Caco-2 (cell line): ENCODE measurements around the gene RPL22. TPM values are rescaled to one million over a fixed set of nuclear protein-coding genes. Genes with fewer than 3 reads are reported as not detected.

Source experiments
- BruUV-seq: library from RNA; stranded (reverse); fragments of 400-500 nt; replicated peaks from 2 replicates; lab custom pipeline; 2021; lab: Mats Ljungman, UMichigan
- CTCF ChIA-PET: fragments of 300-600 bp; sonication (Branson Sonifier 250); formaldehyde crosslinking; loops from one replicate; lab custom pipeline; 2022; ENCODE audit warnings: antibody characterized with exemption; lab: Charles Lee
- POLR2A ChIA-PET: fragments of 300-600 bp; sonication (Branson Sonifier 250); formaldehyde crosslinking; loops from one replicate; lab custom pipeline; 2022; ENCODE audit warnings: antibody characterized with exemption; lab: Charles Lee
- DNase-seq, 2 experiments: peaks; one replicate each; pipeline versions ENCODE4 v3.0.0 to v3.0.0-alpha.2; 2020 to 2022
- H3K27me3 ChIP-seq: replicated peaks from 2 replicates; pipeline ENCODE4 v1.6.0; 2011; ENCODE audit warnings: low read length; ENCODE audit not compliant: control insufficient read depth, insufficient read depth
- H3K36me3 ChIP-seq: 2 replicates; pipeline ENCODE4 v1.5.1; 2011; ENCODE audit warnings: low read length; ENCODE audit not compliant: control insufficient read depth, insufficient read depth
- H3K4me1 ChIP-seq: fragments of 250-450 bp; sonication (Bioruptor Pico); 2 replicates; pipeline ENCODE4 v1.5.1; 2020; ENCODE audit warnings: mild to moderate bottlenecking
- H3K4me3 ChIP-seq: 2 replicates; pipeline ENCODE4 v1.5.1; 2011; ENCODE audit warnings: low read depth, mild to moderate bottlenecking, control low read depth, low read length
- H3K9me3 ChIP-seq: fragments of 250-450 bp; sonication (Bioruptor Pico); 2 replicates; pipeline ENCODE4 v1.5.1; 2020; ENCODE audit warnings: mild to moderate bottlenecking, moderate library complexity
- H3K27ac Mint-ChIP-seq: one replicate; pipeline ENCODE4 v1.8.0; 2022; ENCODE audit warnings: mixed read lengths; ENCODE audit not compliant: unreplicated experiment
- H3K27me3 Mint-ChIP-seq: one replicate; pipeline ENCODE4 v1.8.0; 2022; ENCODE audit warnings: mixed read lengths; ENCODE audit not compliant: insufficient read depth, unreplicated experiment
- H3K36me3 Mint-ChIP-seq: one replicate; pipeline ENCODE4 v1.8.0; 2022; ENCODE audit warnings: mild to moderate bottlenecking, mixed read lengths; ENCODE audit not compliant: insufficient read depth, unreplicated experiment
- H3K4me1 Mint-ChIP-seq: one replicate; pipeline ENCODE4 v1.8.0; 2022; ENCODE audit warnings: low read depth, mixed read lengths; ENCODE audit not compliant: unreplicated experiment
- H3K4me3 Mint-ChIP-seq: one replicate; pipeline ENCODE4 v1.8.0; 2022; ENCODE audit warnings: mild to moderate bottlenecking, moderate library complexity, mixed read lengths; ENCODE audit not compliant: unreplicated experiment
- H3K9me3 Mint-ChIP-seq: one replicate; pipeline ENCODE4 v1.8.0; 2022; ENCODE audit warnings: mixed read lengths; ENCODE audit not compliant: unreplicated experiment
- CTCF ChIP-seq, 2 experiments: fragments of 200-600 bp in 1 of 2; IDR thresholded peaks; 1 replicate in 1 of 2; 2 replicates in 1 of 2; pipeline versions ENCODE4 v1.5.1 to v1.8.0; 2011 to 2022; ENCODE audit warnings: antibody characterized with exemption in 1 of 2, control low read depth in 1 of 2, inconsistent platforms in 1 of 2, low read depth in 1 of 2, low read length in 1 of 2, mild to moderate bottlenecking in 1 of 2, moderate library complexity in 1 of 2; ENCODE audit not compliant: insufficient read depth in 1 of 2, severe bottlenecking in 1 of 2, unreplicated experiment in 1 of 2
- intact Hi-C: fragments of 100-400 bp; cut with micrococcal nuclease; formaldehyde crosslinking; loops from one replicate; pipeline ENCODE4 v1.10.0; 2022; ENCODE audit not compliant: unreplicated experiment
- total RNA-seq: library from RNA; stranded (reverse); gene quantifications from 2 replicates; pipeline ENCODE4 v1.2.3, GENCODE V29; 2022

Gene RPL22
- total RNA-seq, 1 experiment from 2014 or later, result 406 TPM

DNA sequence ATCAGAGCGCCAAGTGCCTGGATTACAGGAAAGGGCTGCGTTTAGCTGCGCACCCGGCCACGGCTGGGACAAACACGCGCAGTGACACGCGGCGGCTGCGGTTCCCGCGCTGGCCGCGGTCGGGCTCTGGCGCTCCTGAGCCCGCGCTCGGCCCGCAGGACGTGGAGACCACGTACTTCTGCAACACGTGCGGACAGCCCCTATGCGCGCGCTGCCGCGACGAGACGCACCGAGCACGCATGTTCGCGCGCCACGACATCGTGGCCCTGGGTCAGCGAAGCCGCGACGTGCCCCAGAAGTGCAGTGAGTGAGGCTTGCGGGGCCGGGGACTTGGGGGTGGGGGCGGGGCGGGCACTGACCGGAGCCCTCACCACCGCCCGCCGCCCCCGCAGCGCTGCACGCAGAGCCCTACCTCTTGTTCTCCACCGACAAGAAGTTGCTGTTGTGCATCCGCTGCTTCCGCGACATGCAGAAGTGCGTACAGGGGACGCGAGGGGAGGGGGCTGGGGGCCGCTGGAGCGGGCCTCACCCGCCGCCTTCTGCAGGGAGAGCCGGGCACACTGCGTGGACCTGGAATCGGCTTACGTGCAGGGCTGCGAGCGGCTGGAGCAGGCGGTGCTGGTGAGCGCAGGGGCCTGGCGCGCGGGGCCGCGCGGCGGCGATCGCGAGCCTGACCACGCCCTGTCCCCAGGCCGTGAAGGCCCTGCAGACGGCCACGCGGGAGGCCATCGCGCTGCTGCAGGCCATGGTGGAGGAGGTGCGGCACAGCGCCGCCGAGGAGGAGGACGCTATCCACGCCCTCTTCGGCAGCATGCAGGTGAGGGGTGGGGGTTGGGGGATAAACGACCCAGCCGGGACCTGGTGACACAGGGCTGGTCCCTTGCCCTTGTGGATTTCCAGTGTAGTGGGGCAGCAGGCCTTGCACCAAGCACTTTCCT is 9.6 kb upstream of the RPL22 start:
- H3K4me1 ChIP-seq, result no peaks in the 10 kb centered on the region; the same call in 1 of the 2 replicates
- BruUV-seq, result no TSS peak
- no peaks in the 10 kb centered on the region for H3K36me3 ChIP-seq
- no peaks in the 10 kb centered on the region for H3K9me3 Mint-ChIP-seq
- no peak overlapping the region for H3K27ac Mint-ChIP-seq
- no peaks in the 10 kb centered on the region for H3K27me3 ChIP-seq
- H3K4me3 Mint-ChIP-seq, result no peak overlapping the region
- no peaks in the 10 kb centered on the region for H3K4me1 Mint-ChIP-seq
- H3K9me3 ChIP-seq, result no peaks in the 10 kb centered on the region
- CTCF ChIA-PET, result no interaction called here
- TF ChIP-seq CTCF (IDR thresholded peaks at IDR 0.05; ENCODE audit: insufficient read depth in 1 of 2, low read depth in 1 of 2, low read length in 1 of 2, severe bottlenecking in 1 of 2, unreplicated experiment in 1 of 2), result no peak
- POLR2A ChIA-PET, result no interaction called here
- intact Hi-C loops, result no loop called here
- no peak overlapping the region for H3K4me3 ChIP-seq
- no peak for DNase-seq
- no peaks in the 10 kb centered on the region for H3K27me3 Mint-ChIP-seq
- peaks cover 6% of the 10 kb centered on the region for H3K36me3 Mint-ChIP-seq

GRCh38 chr1:6207921-6208320 is 8.5 kb upstream of the RPL22 start:
- Mint-ChIP-seq H3K4me1 (no peaks in the 10 kb centered on the region), H3K27me3 (no peaks in the 10 kb centered on the region), H3K4me3 (no peak overlapping the region), H3K27ac (no peak overlapping the region), H3K9me3 (no peaks in the 10 kb centered on the region), H3K36me3 (peaks cover 6% of the 10 kb centered on the region)
- H3K36me3 ChIP-seq, result no peaks in the 10 kb centered on the region
- no TSS peak for BruUV-seq
- no peak for TF ChIP-seq CTCF (IDR thresholded peaks at IDR 0.05; ENCODE audit: insufficient read depth in 1 of 2, low read depth in 1 of 2, low read length in 1 of 2, severe bottlenecking in 1 of 2, unreplicated experiment in 1 of 2)
- CTCF ChIA-PET, result no interaction called here
- intact Hi-C loops, result no loop called here
- H3K27me3 ChIP-seq, result no peaks in the 10 kb centered on the region
- POLR2A ChIA-PET, result no interaction called here
- H3K4me3 ChIP-seq, result no peak overlapping the region
- DNase-seq, result no peak
- H3K9me3 ChIP-seq, result no peaks in the 10 kb centered on the region
- H3K4me1 ChIP-seq, result no peaks in the 10 kb centered on the region; the same call in 1 of the 2 replicates

DNA sequence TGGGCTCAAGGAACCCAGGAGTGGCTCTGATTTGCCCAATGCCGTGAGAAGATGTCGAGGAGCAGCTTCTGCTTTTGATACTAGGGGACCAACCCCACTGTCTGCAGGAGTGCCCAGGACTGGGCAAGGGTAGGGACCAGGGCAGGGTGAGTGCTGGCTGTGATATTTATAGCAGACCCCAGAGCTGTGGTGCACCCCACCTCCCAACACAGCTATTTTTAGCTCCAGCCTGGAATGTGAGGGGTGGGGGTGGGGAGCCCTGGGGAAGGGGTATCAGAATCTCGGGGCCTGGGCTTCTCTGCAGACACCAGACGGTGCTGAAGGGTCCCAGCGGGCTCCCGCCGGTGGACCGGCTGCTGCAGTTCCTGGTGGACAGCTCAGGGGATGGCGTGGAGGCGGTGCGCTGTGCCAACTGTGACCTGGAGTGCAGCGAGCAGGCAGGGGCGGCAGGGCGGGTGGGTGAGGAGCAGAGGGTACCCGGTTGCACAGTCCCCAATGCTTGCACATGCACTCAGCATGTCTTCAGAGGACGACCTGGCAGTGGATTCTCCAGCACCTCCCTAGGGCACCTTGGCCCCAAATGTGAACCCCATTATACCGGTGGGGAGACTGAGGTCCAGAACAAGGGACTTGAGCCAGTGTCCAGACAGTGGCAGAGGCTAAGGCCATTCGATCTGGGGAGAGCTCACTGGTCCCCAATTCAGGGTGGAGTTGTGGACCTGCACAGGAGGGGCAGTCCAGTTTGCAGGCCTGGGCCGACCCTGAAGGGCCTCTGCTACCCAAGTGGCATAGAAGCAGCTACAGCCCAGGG is 7.9 kb upstream of the RPL22 start:
- Mint-ChIP-seq H3K4me3 (peak overlapping the region; percentile 84), H3K36me3 (peaks cover 4% of the 10 kb centered on the region), H3K27ac (no peak overlapping the region), H3K9me3 (no peaks in the 10 kb centered on the region), H3K4me1 (no peaks in the 10 kb centered on the region), H3K27me3 (no peaks in the 10 kb centered on the region)
- H3K9me3 ChIP-seq, result no peaks in the 10 kb centered on the region
- H3K4me3 ChIP-seq, result no peak overlapping the region; the same call in 1 of the 2 replicates
- no peaks in the 10 kb centered on the region; the same call in 1 of the 2 replicates for H3K4me1 ChIP-seq
- intact Hi-C loops, result no loop called here
- TF ChIP-seq CTCF (IDR thresholded peaks at IDR 0.05; ENCODE audit: insufficient read depth in 1 of 2, low read depth in 1 of 2, low read length in 1 of 2, severe bottlenecking in 1 of 2, unreplicated experiment in 1 of 2), result no peak
- BruUV-seq, result TSS peak; percentile 51
- CTCF ChIA-PET, result interaction anchor here (1.0 kb wide), 1 partner anchor 31 kb away, joined by 9 read pairs; no protein-coding TSS in a partner anchor
- no peak for DNase-seq
- no peaks in the 10 kb centered on the region for H3K36me3 ChIP-seq
- POLR2A ChIA-PET, result no interaction called here
- no peaks in the 10 kb centered on the region for H3K27me3 ChIP-seq
